AG04450 (cell line): ENCODE data around the gene PPP2R2B. TPM values are rescaled to one million over a fixed set of nuclear protein-coding genes. Genes with fewer than 3 reads are reported as not detected.

Source experiments
- CTCF ChIA-PET: fragments of 300-600, 350-600 bp; formaldehyde crosslinking; extraction: SDS; loops from one replicate; lab custom pipeline; 2022; ENCODE audit warnings: antibody characterized with exemption, inconsistent platforms; lab: Charles Lee
- POLR2A ChIA-PET: fragments of 350-600 bp; formaldehyde crosslinking; extraction: SDS; loops from one replicate; lab custom pipeline; 2021; ENCODE audit warnings: antibody characterized with exemption, inconsistent platforms; lab: Yijun Ruan, JAX
- DNase-seq: peaks from one replicate; pipeline ENCODE4 v3.0.0-alpha.2; 2011; ENCODE audit warnings: low read depth, low spot score
- H3K27ac ChIP-seq: one replicate; pipeline ENCODE4 v1.5.1; 2012; ENCODE audit warnings: low read depth, low read length, control low read depth
- H3K27me3 ChIP-seq: one replicate; pipeline ENCODE4 v1.6.0; 2012; ENCODE audit warnings: low read length; ENCODE audit not compliant: control insufficient read depth, insufficient read depth
- H3K4me3 ChIP-seq: 2 replicates; pipeline ENCODE4 v1.5.1; 2011; ENCODE audit warnings: mild to moderate bottlenecking, low read depth, low read length, control low read depth
- H3K9me3 ChIP-seq: 2 replicates; pipeline ENCODE4 v1.5.1; 2012; ENCODE audit warnings: low read length; ENCODE audit not compliant: control insufficient read depth, insufficient read depth
- polyA plus RNA-seq: library from polyadenylated mRNA; depleted of rRNA; stranded (reverse); fragments of >200 nt; gene quantifications from 2 replicates; pipeline ENCODE4 v1.2.3, GENCODE V29; 2011
- TF ChIP-seq, protein P1 (sequence below): IDR thresholded peaks from 2 replicates; pipeline ENCODE4 v1.5.1; 2011; ENCODE audit warnings: low read depth, low read length, control low read depth, inconsistent platforms

The PPP2R2B gene
- polyA plus RNA-seq, 1 experiment = not detected

DNA sequence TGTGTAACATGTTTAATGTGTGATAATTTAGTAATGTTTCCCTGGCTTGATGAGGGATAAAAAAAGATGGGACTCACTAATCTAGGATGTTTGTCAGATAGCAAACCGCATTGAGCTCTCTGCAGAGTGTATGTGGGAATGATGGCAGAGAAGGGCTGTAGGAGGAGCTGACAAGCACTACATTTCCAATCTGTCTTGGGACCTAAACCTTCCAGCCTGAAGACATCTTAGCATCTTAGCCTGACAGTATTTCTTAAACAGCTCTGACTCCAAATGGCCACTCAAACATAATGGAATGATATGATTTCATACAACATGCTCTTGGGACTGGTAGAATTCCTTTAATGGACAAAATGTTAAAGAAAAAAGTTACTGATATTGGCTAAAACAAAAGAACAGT lies 116.7 kb downstream of the PPP2R2B start:
- DNase-seq = no peak

GRCh38 chr5:146758938-146759337 lies 119.6 kb downstream of the PPP2R2B start:
- TF ChIP-seq, protein P1, sequence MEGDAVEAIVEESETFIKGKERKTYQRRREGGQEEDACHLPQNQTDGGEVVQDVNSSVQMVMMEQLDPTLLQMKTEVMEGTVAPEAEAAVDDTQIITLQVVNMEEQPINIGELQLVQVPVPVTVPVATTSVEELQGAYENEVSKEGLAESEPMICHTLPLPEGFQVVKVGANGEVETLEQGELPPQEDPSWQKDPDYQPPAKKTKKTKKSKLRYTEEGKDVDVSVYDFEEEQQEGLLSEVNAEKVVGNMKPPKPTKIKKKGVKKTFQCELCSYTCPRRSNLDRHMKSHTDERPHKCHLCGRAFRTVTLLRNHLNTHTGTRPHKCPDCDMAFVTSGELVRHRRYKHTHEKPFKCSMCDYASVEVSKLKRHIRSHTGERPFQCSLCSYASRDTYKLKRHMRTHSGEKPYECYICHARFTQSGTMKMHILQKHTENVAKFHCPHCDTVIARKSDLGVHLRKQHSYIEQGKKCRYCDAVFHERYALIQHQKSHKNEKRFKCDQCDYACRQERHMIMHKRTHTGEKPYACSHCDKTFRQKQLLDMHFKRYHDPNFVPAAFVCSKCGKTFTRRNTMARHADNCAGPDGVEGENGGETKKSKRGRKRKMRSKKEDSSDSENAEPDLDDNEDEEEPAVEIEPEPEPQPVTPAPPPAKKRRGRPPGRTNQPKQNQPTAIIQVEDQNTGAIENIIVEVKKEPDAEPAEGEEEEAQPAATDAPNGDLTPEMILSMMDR = no peak
- H3K27me3 ChIP-seq = no peaks in the 10 kb centered on the region
- H3K4me3 ChIP-seq = no peak overlapping the region
- ChIA-PET POLR2A (no interaction called here), CTCF (no interaction called here)
- no peak for DNase-seq
- H3K27ac ChIP-seq = no peak overlapping the region
- peaks cover 1% of the 10 kb centered on the region; the same call in 1 of the 2 replicates for H3K9me3 ChIP-seq

More for the DNA sequence above, 116.7 kb downstream of the PPP2R2B start:
- TF ChIP-seq, protein P1 = no peak
- Histone ChIP-seq H3K27ac (no peak overlapping the region), H3K27me3 (no peaks in the 10 kb centered on the region), H3K4me3 (no peak overlapping the region), H3K9me3 (peaks cover 4% of the 10 kb centered on the region; the same call in 1 of the 2 replicates)
- POLR2A ChIA-PET = no interaction called here
- CTCF ChIA-PET = no interaction called here

DNA sequence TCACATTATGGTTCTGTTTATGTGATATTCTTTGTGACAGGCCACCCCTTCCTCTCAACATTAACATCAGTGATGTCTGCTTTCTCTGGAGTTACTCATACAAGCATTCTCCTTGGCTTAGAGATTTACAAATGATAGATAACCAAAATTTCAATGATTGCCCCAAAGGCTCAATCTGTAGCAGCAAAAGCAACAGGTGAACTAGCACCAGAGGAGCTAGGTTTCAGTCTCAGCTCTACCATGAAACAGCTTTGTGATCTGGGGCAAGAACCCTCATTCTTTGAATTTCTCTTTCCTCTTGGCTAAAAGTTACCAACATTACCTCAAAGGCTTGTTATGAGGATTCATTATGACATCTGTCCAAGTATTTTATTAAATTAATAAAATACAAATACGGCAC lies 120.5 kb downstream of the PPP2R2B start:
- TF ChIP-seq, protein P1 = no peak
- ChIA-PET POLR2A (no interaction called here), CTCF (no interaction called here)
- H3K27me3 ChIP-seq = no peaks in the 10 kb centered on the region
- no peak overlapping the region for H3K4me3 ChIP-seq
- DNase-seq = no peak
- H3K27ac ChIP-seq = no peak overlapping the region
- H3K9me3 ChIP-seq = no peaks in the 10 kb centered on the region

DNA sequence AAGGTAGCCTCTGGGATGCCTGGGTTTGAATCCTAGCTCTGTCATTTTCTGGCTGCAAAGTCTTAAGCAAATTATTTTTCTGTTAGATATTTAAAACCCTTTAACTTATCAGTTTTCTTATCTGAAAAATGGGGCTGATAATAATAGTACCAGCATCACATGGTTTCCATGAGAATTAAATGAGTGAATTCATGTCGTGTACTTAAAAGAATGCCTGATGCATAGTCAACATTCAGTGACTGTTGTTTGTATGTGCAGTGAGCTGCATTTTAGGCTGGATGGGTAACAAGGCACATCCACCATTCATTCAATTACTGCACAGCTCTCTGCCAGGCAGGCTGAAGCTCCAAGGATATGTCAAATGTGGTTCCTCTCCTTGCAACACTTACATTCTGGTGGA lies 122.0 kb downstream of the PPP2R2B start:
- no peak overlapping the region for H3K27ac ChIP-seq
- POLR2A ChIA-PET = no interaction called here
- H3K4me3 ChIP-seq = no peak overlapping the region
- no peaks in the 10 kb centered on the region for H3K9me3 ChIP-seq
- no peaks in the 10 kb centered on the region for H3K27me3 ChIP-seq
- TF ChIP-seq, protein P1 = no peak
- no peak for DNase-seq
- CTCF ChIA-PET = no interaction called here

DNA sequence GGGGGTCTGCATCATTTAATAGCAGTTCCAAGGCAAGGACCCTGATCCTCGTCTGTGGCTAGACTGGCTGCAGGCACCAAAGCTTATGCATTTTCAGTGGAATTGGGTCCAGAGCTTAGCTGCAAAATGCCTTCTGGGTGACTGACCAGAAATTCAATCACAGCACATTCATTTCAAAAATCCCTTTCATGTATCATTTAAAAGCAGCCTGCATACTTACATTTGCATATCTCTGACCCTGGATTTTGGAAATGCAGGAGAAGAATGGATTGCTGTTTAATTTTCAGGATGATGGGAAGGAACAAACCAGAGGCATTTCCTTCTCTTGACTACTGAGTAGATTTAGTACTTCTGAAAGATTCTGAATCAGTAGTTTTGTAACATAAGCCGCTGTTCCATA lies 122.8 kb downstream of the PPP2R2B start:
- Histone ChIP-seq H3K9me3 (no peaks in the 10 kb centered on the region), H3K27me3 (no peaks in the 10 kb centered on the region), H3K4me3 (no peak overlapping the region), H3K27ac (no peak overlapping the region)
- POLR2A ChIA-PET = no interaction called here
- CTCF ChIA-PET = no interaction called here
- no peak for DNase-seq
- TF ChIP-seq, protein P1 = no peak
